IMR-90 (cell line): Measurements from ENCODE around the gene ACBD3. TPM values are rescaled to one million over a fixed set of nuclear protein-coding genes. Genes with fewer than 3 reads are reported as not detected.

Experiments used
- ATAC-seq: fragments of 200-7000 bp; cut with Tn5 transposase; 2 replicates; pipeline ENCODE4 v1.9.1; 2020; ENCODE audit warnings: low read depth, mild to moderate bottlenecking, moderate library complexity
- BruUV-seq: library from RNA; stranded (reverse); fragments of 400-500 nt; replicated peaks from 2 replicates; lab custom pipeline; 2021; lab: Mats Ljungman, UMichigan
- CTCF ChIA-PET: fragments of 300-600 bp; formaldehyde crosslinking; extraction: SDS; loops from one replicate; lab custom pipeline; 2021; ENCODE audit warnings: antibody characterized with exemption; lab: Yijun Ruan, JAX
- POLR2A ChIA-PET: fragments of 300-600 bp; sonication (Branson Sonifier 250); formaldehyde crosslinking; loops from one replicate; lab custom pipeline; 2022; ENCODE audit warnings: antibody characterized with exemption; ENCODE audit not compliant: unreplicated experiment; lab: Charles Lee
- DNase-seq: peaks from one replicate; pipeline ENCODE4 v3.0.0; 2013
- H2AFZ ChIP-seq: replicated peaks from 2 replicates; pipeline ENCODE3; 2013; ENCODE audit warnings: low read length, mild to moderate bottlenecking; ENCODE audit not compliant: poor library complexity
- H2AK5ac ChIP-seq: 2 replicates; pipeline ENCODE4 v1.6.1; 2013; ENCODE audit warnings: low read depth, low read length, inconsistent platforms
- H2AK9ac ChIP-seq: replicated peaks from 2 replicates; pipeline ENCODE3; 2013; ENCODE audit warnings: mild to moderate bottlenecking, low read depth, low read length, moderate library complexity; ENCODE audit not compliant: poor library complexity
- H2BK120ac ChIP-seq: 2 replicates; pipeline ENCODE4 v1.6.1; 2013; ENCODE audit warnings: low read depth, low read length, inconsistent platforms
- H2BK15ac ChIP-seq: 3 replicates; pipeline ENCODE4 v1.6.1; 2013; ENCODE audit warnings: low read depth, low read length, inconsistent platforms
- H2BK20ac ChIP-seq: 2 replicates; pipeline ENCODE4 v1.6.1; 2013; ENCODE audit warnings: low read depth, mild to moderate bottlenecking, inconsistent platforms, low read length, moderate library complexity
- H2BK5ac ChIP-seq: 2 replicates; pipeline ENCODE4 v1.6.1; 2013; ENCODE audit warnings: mild to moderate bottlenecking, low read depth, low read length, inconsistent platforms; ENCODE audit not compliant: poor library complexity, severe bottlenecking
- H3K14ac ChIP-seq: replicated peaks from 2 replicates; pipeline ENCODE4 v1.6.1; 2013; ENCODE audit warnings: low read depth, low read length, inconsistent platforms
- H3K18ac ChIP-seq: 2 replicates; pipeline ENCODE4 v1.6.1; 2013; ENCODE audit warnings: low read depth, low read length, control low read depth
- H3K23ac ChIP-seq: 2 replicates; pipeline ENCODE4 v1.6.1; 2013; ENCODE audit warnings: low read depth, low read length, inconsistent platforms
- H3K27ac ChIP-seq: 2 replicates; pipeline ENCODE4 v1.5.1; 2013; ENCODE audit warnings: mild to moderate bottlenecking, control low read depth, low read length; ENCODE audit not compliant: insufficient read depth
- H3K27me3 ChIP-seq: 2 replicates; pipeline ENCODE4 v1.6.1; 2013; ENCODE audit warnings: low read length; ENCODE audit not compliant: control insufficient read depth, insufficient read depth
- H3K36me3 ChIP-seq: 2 replicates; pipeline ENCODE4 v1.6.1; 2013; ENCODE audit warnings: low read length, mixed read lengths; ENCODE audit not compliant: control insufficient read depth, insufficient read depth
- H3K4ac ChIP-seq: 2 replicates; pipeline ENCODE4 v1.6.1; 2013; ENCODE audit warnings: low read depth, low read length, inconsistent platforms
- H3K4me1 ChIP-seq: 2 replicates; pipeline ENCODE4 v1.6.1; 2013; ENCODE audit warnings: low read length, mixed read lengths; ENCODE audit not compliant: control insufficient read depth, insufficient read depth
- H3K4me2 ChIP-seq: 2 replicates; pipeline ENCODE4 v1.6.1; 2013; ENCODE audit warnings: low read depth, mild to moderate bottlenecking, control low read depth, low read length, moderate library complexity
- H3K4me3 ChIP-seq: 2 replicates; pipeline ENCODE4 v1.5.1; 2013; ENCODE audit warnings: low read depth, mild to moderate bottlenecking, control low read depth, low read length, moderate library complexity; ENCODE audit not compliant: insufficient read depth
- H3K56ac ChIP-seq: 2 replicates; pipeline ENCODE4 v1.6.1; 2013; ENCODE audit warnings: low read length, inconsistent platforms; ENCODE audit not compliant: insufficient read depth; ENCODE audit errors: extremely low read depth
- H3K79me1 ChIP-seq, 2 experiments: 2 replicates each; pipeline ENCODE4 v1.6.1; 2013; ENCODE audit warnings: low read length in 2 of 2, inconsistent platforms in 1 of 2, low read depth in 1 of 2
- H3K9ac ChIP-seq: 2 replicates; pipeline ENCODE4 v1.6.1; 2013; ENCODE audit warnings: low read depth, low read length, control low read depth
- H3K9me1 ChIP-seq: 2 replicates; pipeline ENCODE4 v1.6.1; 2013; ENCODE audit warnings: low read length, inconsistent platforms; ENCODE audit not compliant: insufficient read depth
- H3K9me3 ChIP-seq: 2 replicates; pipeline ENCODE4 v1.6.1; 2013; ENCODE audit warnings: low read length; ENCODE audit not compliant: control insufficient read depth, insufficient read depth
- H4K20me1 ChIP-seq: 2 replicates; pipeline ENCODE4 v1.6.1; 2013; ENCODE audit warnings: low read length, inconsistent platforms; ENCODE audit not compliant: insufficient read depth
- H4K5ac ChIP-seq: 2 replicates; pipeline ENCODE4 v1.6.1; 2013; ENCODE audit warnings: mild to moderate bottlenecking, low read depth, low read length, control low read depth
- H4K8ac ChIP-seq, 2 experiments: 2 replicates each; pipeline ENCODE4 v1.6.1; 2013; ENCODE audit warnings: low read depth in 2 of 2, low read length in 2 of 2, control low read depth in 1 of 2, inconsistent platforms in 1 of 2
- H4K91ac ChIP-seq: 2 replicates; pipeline ENCODE4 v1.6.1; 2013; ENCODE audit warnings: low read depth, low read length, inconsistent platforms; ENCODE audit not compliant: insufficient read depth
- BHLHE40 ChIP-seq: fragments of 150-350 bp; IDR thresholded peaks from 2 replicates; pipeline ENCODE4 v1.6.1; 2016; ENCODE audit warnings: mild to moderate bottlenecking, low read depth, low read length
- FOS ChIP-seq: fragments of 150-350 bp; IDR thresholded peaks from 2 replicates; pipeline ENCODE4 v1.6.1; 2016; ENCODE audit warnings: low read depth, low read length
- RCOR1 ChIP-seq: IDR thresholded peaks from 2 replicates; pipeline ENCODE4 v1.6.1; 2012; ENCODE audit warnings: mild to moderate bottlenecking, low read length, improper control_type of control experiment; ENCODE audit not compliant: insufficient replicate concordance
- RFX5 ChIP-seq: IDR thresholded peaks from 2 replicates; pipeline ENCODE4 v1.8.0; 2012; ENCODE audit warnings: low read depth, mild to moderate bottlenecking, low read length, moderate library complexity
- USF2 ChIP-seq: fragments of 150-350 bp; IDR thresholded peaks from 2 replicates; pipeline ENCODE4 v1.6.1; 2017; ENCODE audit warnings: mild to moderate bottlenecking, antibody characterized with exemption, low read length, low read depth
- WGBS, 2 experiments: methylation state at CpG; one replicate each; pipeline versions ENCODE4 v1.1.5 to v1.1.7; 2013; ENCODE audit warnings: missing lambda C conversion rate in 2 of 2; ENCODE audit not compliant: insufficient read length in 1 of 2; ENCODE audit errors: extremely low coverage in 2 of 2; 5-methylcytosine and 5-hydroxymethylcytosine counted together
- dilution Hi-C: fragments of 300-500 bp; cut with HindIII; formaldehyde crosslinking; loops from one replicate; pipeline ENCODE4 v1.14.3; 2018; ENCODE audit warnings: low sequenced_read_pairs; ENCODE audit not compliant: unreplicated experiment
- in situ Hi-C: fragments of 300-500 bp; cut with MboI; formaldehyde crosslinking; loops from 3 replicates; pipeline ENCODE4 v1.14.3; 2019; ENCODE audit warnings: low sequenced_read_pairs, inconsistent platforms, mixed read lengths
- intact Hi-C: fragments of 100-400 bp; cut with micrococcal nuclease; formaldehyde crosslinking; loops from 2 replicates; pipeline ENCODE4 v1.10.0; 2022
- polyA plus RNA-seq, 3 experiments: library from polyadenylated mRNA; depleted of rRNA; stranded (reverse); fragments of >200 nt; gene quantifications; 2 replicates each; pipeline ENCODE4 v1.2.3, GENCODE V29; 2012; ENCODE audit warnings: low replicate concordance in 1 of 3
- total RNA-seq: library from RNA; depleted of rRNA; stranded (reverse); fragments of >200 nt; gene quantifications from 2 replicates; pipeline ENCODE4 v1.2.3, GENCODE V29; 2012

Gene ACBD3
- total and polyA plus RNA-seq, 2 of the 4 experiments (the other 2 are of a cell fraction): 30.3 to 59.7 TPM

- H3K27ac ChIP-seq: no peak overlapping the region
- no peak overlapping the region for H3K4ac ChIP-seq
- H3K36me3 ChIP-seq: no peaks in the 10 kb centered on the region
- no peak overlapping the region for H3K56ac ChIP-seq
- no TSS peak for BruUV-seq
- peak overlapping the region; percentile 14 for H2AFZ ChIP-seq
- H2BK120ac ChIP-seq: no peak overlapping the region
- intact Hi-C loops (no loop called here), in situ Hi-C loops (no loop called here), dilution Hi-C loops (no loop called here)
- DNase-seq (no peak), ATAC-seq (no peak)
- H3K4me2 ChIP-seq: no peak overlapping the region
- H4K5ac ChIP-seq: no peak overlapping the region
- ChIA-PET POLR2A (interaction anchor here (0.6 kb wide), 1 partner anchor 783 kb away, joined by 5 read pairs; no protein-coding TSS in a partner anchor), CTCF (interaction anchor here (1.2 kb wide), 1 partner anchor 8 kb away, joined by 5 read pairs; no protein-coding TSS in a partner anchor)
- H4K8ac ChIP-seq: no peak overlapping the region
- H3K14ac ChIP-seq: no peak overlapping the region
- H3K4me1 ChIP-seq: peaks cover 3% of the 10 kb centered on the region; the same call in 1 of the 2 replicates
- H2AK5ac ChIP-seq: no peak overlapping the region
- H3K23ac ChIP-seq: no peak overlapping the region
- no peak overlapping the region for H3K9ac ChIP-seq
- H2BK5ac ChIP-seq: no peak overlapping the region
- no peak overlapping the region for H4K91ac ChIP-seq
- H2AK9ac ChIP-seq: no peak overlapping the region
- H3K4me3 ChIP-seq: no peak overlapping the region
- TF ChIP-seq USF2 (no peak), RCOR1 (no peak), FOS (no peak), RFX5 (no peak), BHLHE40 (no peak)
- no peak overlapping the region for H2BK20ac ChIP-seq
- no peaks in the 10 kb centered on the region for H3K27me3 ChIP-seq
- no CpG with 5 or more reads among the region's 6 CpGs for WGBS, 2 experiments
- H4K20me1 ChIP-seq: no peaks in the 10 kb centered on the region; the same call in 1 of the 2 replicates
- H3K18ac ChIP-seq: no peak overlapping the region
- peaks cover 2% of the 10 kb centered on the region; the same call in 1 of the 2 replicates for H3K9me3 ChIP-seq
- H3K9me1 ChIP-seq: no peaks in the 10 kb centered on the region; the same call in 1 of the 2 replicates
- no peak overlapping the region for H2BK15ac ChIP-seq
- H3K79me1 ChIP-seq: no peaks in the 10 kb centered on the region
These were observed 52.9 kb downstream of the ACBD3 start for GRCh38 chr1:226133504-226134123.
